Measurements from ENCODE around the gene ALK. TPM values are rescaled to one million over a fixed set of nuclear protein-coding genes. Genes with fewer than 3 reads are reported as not detected.

The ALK gene
- total RNA-seq, 1 donor from 2014 or later, result 1.1 TPM

DNA sequence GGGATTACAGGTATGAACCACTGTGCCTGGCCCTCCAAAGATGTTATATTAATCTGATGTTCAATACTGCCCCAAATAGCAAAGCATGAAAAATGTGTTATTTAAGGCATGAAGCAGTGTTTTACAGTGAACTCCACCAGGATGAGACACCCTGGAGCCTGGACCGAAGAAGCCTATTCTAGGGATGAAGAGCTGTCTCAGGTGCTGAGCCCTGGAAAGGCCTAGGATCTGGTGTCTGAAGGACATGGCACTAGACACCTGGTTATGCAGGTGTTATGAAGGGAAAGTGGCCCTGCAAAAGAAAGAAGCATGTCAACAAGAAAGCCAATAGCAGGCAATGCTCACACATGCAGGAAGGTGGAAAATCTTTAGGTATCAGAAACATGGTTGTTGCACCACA, 431.8 kb downstream of the ALK start:
- Histone ChIP-seq H3K4me3 (no peak overlapping the region), H3K27ac (no peak overlapping the region), H3K4me1 (no peaks in the 10 kb centered on the region), H3K27me3 (ENCODE audit: low read depth) (no peaks in the 10 kb centered on the region), H3K9me3 (no peaks in the 10 kb centered on the region), H3K36me3 (no peaks in the 10 kb centered on the region)
- intact Hi-C loops (cut with DNase I), result no loop called here
- ATAC-seq (no peak), DNase-seq (no peak)
- TF ChIP-seq, protein P1, sequence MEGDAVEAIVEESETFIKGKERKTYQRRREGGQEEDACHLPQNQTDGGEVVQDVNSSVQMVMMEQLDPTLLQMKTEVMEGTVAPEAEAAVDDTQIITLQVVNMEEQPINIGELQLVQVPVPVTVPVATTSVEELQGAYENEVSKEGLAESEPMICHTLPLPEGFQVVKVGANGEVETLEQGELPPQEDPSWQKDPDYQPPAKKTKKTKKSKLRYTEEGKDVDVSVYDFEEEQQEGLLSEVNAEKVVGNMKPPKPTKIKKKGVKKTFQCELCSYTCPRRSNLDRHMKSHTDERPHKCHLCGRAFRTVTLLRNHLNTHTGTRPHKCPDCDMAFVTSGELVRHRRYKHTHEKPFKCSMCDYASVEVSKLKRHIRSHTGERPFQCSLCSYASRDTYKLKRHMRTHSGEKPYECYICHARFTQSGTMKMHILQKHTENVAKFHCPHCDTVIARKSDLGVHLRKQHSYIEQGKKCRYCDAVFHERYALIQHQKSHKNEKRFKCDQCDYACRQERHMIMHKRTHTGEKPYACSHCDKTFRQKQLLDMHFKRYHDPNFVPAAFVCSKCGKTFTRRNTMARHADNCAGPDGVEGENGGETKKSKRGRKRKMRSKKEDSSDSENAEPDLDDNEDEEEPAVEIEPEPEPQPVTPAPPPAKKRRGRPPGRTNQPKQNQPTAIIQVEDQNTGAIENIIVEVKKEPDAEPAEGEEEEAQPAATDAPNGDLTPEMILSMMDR (IDR thresholded peaks at IDR 0.05), result no peak

DNA sequence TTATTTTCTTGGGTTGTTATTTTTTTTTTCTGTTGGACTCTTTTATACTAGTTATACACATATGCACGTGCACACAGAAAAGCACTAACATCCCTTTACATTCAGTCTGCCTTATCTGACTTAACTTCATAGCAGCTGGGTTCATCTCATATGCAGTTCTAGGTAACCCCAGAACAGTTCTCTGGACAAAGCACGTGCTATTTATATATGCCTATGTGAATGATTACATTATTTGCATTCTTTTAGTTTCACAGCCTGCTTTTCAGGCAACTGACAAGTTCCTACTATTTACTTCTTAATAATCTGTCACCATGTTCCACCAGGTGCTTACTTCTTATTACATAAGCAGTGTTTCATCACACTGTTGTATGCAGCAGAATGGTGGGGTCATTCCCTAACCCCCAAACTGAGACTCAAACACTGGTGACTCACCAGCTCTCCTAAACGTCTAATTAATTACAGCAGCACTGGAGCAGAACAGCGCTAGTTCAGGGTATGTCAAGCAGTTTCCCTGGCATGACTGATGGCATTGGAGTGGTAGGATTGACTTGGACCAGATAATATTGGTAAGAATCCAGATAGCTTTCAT, 433.3 kb downstream of the ALK start:
- ATAC-seq (no peak), DNase-seq (no peak)
- no peaks in the 10 kb centered on the region for H3K27me3 ChIP-seq (ENCODE audit: low read depth)
- intact Hi-C loops (cut with DNase I), result no loop called here
- no peaks in the 10 kb centered on the region for H3K4me1 ChIP-seq
- no peak overlapping the region for H3K4me3 ChIP-seq
- H3K27ac ChIP-seq, result no peak overlapping the region
- H3K36me3 ChIP-seq, result no peaks in the 10 kb centered on the region
- no peaks in the 10 kb centered on the region for H3K9me3 ChIP-seq
- TF ChIP-seq, protein P1 (IDR thresholded peaks at IDR 0.05), result no peak

- TF ChIP-seq, protein P1 (IDR thresholded peaks at IDR 0.05), result no peak
- DNase-seq (no peak), ATAC-seq (no peak)
- Histone ChIP-seq H3K4me1 (no peaks in the 10 kb centered on the region), H3K27ac (no peak overlapping the region), H3K27me3 (ENCODE audit: low read depth) (no peaks in the 10 kb centered on the region), H3K9me3 (no peaks in the 10 kb centered on the region), H3K36me3 (no peaks in the 10 kb centered on the region), H3K4me3 (no peak overlapping the region)
- intact Hi-C loops (cut with DNase I), result no loop called here
Observed at GRCh38 chr2:29485631-29486030, 435.8 kb downstream of the ALK start.

DNA sequence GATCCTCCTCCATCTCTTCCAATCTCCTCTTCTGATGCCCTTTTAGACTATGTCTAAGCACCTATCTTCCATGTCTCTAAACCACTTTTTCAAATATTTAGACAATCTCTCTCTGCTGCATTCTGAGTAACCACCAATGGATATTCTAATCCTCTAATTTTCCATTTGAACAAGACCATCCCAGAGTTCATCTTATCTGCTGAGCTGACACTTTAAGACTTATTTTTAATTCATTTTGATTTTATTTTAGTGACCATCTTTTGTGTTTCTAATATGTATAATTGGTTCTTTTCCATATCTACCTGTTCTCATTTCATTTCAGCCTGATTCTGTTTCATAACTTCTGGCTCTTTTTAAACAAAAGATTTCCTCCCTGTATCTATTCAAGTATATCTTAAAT, 436.3 kb downstream of the ALK start:
- ATAC-seq (no peak), DNase-seq (no peak)
- H3K9me3 ChIP-seq, result no peaks in the 10 kb centered on the region
- no peak overlapping the region for H3K27ac ChIP-seq
- H3K4me3 ChIP-seq, result no peak overlapping the region
- H3K4me1 ChIP-seq, result no peaks in the 10 kb centered on the region
- H3K36me3 ChIP-seq, result no peaks in the 10 kb centered on the region
- H3K27me3 ChIP-seq (ENCODE audit: low read depth), result no peaks in the 10 kb centered on the region
- intact Hi-C loops (cut with DNase I), result no loop called here
- TF ChIP-seq, protein P1 (IDR thresholded peaks at IDR 0.05), result no peak

DNA sequence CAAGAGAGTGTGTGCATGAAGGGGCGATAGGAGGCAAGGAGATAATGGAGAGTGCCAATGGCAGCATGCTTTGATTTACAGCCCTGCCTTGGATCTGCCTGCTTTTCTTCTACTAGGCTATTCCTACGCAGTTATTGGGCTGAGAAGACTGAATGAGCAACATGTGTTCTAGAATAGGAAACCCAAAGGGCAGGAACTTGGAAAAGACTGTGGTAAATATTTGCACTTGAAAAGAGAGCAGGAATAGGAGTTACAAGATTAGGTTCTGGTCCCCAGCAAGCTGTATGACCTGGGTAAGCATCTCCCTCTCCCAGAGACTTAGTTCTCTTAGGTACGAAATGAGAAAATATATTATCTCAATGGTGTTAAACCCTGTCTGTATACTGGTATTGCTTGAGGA, 438.5 kb downstream of the ALK start:
- Histone ChIP-seq H3K36me3 (no peaks in the 10 kb centered on the region), H3K27me3 (ENCODE audit: low read depth) (no peaks in the 10 kb centered on the region), H3K4me3 (no peak overlapping the region), H3K9me3 (no peaks in the 10 kb centered on the region), H3K4me1 (no peaks in the 10 kb centered on the region), H3K27ac (no peak overlapping the region)
- no peak for ATAC-seq
- intact Hi-C loops (cut with DNase I), result no loop called here
- DNase-seq, result no peak
- TF ChIP-seq, protein P1 (IDR thresholded peaks at IDR 0.05), result no peak

DNA sequence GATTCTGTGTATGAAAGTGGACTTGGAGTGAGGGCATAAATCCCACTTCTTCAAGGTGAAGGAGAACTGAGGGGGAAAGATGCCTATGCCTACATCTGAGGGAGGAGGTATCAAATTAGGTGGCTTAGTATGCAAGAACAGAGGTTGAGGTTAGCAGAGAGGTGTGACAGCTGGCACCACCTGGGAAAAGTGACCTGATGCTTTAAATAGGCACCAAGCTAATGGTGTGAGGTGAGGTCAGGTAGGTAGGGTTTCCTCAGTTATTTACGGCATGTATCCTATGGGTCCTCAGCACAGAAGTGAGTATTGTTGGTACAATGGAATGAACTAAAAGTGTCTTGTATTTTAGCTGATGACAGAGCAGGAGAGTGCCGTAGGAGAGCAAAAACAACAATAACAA, 439.0 kb downstream of the ALK start:
- DNase-seq (no peak), ATAC-seq (no peak)
- Histone ChIP-seq H3K27me3 (ENCODE audit: low read depth) (no peaks in the 10 kb centered on the region), H3K36me3 (no peaks in the 10 kb centered on the region), H3K4me1 (no peaks in the 10 kb centered on the region), H3K27ac (no peak overlapping the region), H3K4me3 (no peak overlapping the region), H3K9me3 (no peaks in the 10 kb centered on the region)
- intact Hi-C loops (cut with DNase I), result no loop called here
- TF ChIP-seq, protein P1 (IDR thresholded peaks at IDR 0.05), result no peak
